DMS114 treated with DMSO at 0.1 percent for 48 hours (cell line): ENCODE data around the gene SNTA1.
"Not testable (repeated sequence)": the region's sequence is repeated elsewhere in the genome, so short reads cannot be mapped to it uniquely, and the experiment has no call there.

ENCODE experiments used
- DNase-seq: peaks from one replicate; lab custom pipeline; 2025; ENCODE audit not compliant: unreplicated experiment; lab: John Stamatoyannopoulos, UW

Gene SNTA1

DNA sequence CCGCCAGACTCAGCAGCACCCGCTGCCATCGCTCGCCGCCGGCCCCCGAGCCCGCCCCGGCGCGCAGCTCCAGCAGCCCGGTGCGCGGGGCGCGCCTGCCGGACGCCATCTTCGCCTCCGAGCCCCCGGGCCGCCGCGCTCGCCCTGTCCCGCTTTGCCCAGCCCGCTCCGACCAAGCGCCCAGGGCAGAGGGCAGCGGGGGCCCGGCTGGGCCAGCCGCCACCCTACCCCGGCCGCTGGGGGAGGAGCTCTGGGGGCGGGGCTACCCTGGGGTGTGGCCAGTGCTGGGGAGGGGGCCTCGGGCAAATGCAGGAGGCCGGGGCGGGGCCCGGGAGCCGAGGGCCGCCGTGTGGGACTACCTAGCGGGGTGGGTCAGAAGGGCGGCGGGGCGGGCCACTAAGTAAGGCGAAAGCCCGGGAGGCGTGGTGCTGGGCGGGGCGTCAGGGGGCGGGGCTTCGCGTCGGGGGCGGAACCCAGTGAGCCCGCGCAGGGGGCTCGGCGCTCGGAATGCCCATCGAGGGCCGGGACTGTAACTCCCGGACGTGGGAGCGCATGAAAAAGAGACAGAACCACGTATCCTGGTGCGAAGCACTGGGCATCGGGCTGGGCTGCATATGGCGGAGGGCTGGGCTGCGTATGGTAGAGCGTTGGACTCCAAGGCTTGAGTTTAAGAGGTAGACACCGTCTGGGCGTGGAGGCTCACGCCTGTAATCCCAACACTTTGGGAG, at the start of gene SNTA1:
Gene SNTA1 (minus strand): TSS at position 252 of the 728 bp plus-strand sequence. CDS start 143 bp downstream, at position 109.
- peak; percentile 27 for DNase-seq

DNA sequence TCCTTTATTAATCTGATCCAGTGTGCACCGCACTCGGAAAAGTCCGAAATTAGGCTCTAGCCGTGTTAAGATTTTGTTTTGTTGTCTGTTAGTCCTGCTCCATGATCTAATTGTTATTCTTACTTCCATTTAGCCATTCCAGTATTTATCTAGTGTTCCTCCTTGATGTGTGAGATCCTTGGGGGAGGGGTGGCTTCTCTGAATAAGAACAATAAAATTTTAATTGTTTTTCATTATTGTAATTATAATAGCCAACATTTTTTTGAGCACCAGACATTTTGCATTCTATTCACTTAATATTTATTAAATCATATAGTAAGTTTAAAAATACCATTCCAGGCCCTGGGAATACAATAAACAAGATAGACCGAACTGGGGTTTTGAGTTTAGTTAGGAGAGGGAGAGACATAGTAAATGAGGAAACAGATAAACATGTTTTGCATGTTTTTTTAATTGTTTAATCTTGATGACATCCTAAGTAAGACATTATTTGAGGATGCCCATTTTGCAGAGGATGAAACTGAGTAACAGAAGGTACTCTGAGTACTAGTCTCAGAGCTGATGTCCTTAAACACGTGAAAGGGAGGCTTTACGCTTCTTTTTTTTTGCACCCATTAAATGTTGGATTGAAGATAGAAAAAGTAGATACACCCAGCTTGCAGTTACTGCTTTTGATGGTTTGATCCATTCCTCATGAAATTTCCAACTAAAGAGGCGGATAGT, 47.5 kb upstream of the SNTA1 start:
- no peak for DNase-seq

DNA sequence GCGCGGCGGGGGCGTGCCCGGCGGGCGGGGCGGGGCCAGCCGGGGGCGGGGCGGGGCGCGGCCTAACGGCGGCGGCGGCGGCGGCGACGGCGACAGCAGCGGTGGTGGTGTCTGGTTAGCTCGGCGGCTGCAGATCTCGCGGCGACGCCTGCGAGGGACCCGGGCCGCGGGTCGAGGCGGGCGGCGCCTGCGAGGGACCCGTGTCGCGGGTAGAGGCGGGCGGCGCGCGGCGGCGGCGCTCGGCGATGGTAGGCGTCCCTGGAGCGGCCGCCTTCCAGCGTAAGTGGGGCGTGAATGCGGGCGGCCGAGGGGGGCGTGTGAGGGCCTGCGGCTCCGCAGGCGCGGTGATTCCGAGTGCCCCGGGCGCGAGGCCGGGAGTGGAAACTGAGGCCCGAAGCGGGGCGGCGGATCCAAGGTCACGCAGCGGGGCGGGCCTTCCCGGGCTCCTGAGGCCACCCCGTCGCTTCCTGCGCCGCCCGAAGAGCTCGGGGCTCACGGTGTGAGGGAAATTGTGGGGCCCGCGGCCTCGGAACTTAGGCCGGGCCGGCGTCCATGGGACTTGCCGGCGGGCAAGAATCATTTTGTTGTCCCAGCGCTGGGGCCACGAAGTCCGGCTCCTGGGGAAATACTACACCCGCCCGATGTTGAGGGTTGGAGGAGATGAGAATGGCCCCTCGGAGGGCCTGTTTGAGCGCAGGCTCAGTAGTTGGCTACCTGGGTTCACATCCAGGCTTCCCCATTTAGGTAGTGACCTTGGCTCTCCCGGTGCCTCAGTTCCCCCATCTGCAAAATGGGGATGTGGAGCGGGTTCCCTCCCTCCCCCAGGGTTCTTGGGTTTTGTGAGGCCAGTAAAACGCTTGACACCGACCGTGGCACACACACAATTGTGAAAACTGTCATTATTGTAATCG, 46.7 kb upstream of the SNTA1 start, which contains the start of gene CBFA2T2:
Gene CBFA2T2 (plus strand): TSS at position 74 of the 911 bp plus-strand sequence. CDS start 172 bp downstream, at position 246.
- DNase-seq: no peak

DNA sequence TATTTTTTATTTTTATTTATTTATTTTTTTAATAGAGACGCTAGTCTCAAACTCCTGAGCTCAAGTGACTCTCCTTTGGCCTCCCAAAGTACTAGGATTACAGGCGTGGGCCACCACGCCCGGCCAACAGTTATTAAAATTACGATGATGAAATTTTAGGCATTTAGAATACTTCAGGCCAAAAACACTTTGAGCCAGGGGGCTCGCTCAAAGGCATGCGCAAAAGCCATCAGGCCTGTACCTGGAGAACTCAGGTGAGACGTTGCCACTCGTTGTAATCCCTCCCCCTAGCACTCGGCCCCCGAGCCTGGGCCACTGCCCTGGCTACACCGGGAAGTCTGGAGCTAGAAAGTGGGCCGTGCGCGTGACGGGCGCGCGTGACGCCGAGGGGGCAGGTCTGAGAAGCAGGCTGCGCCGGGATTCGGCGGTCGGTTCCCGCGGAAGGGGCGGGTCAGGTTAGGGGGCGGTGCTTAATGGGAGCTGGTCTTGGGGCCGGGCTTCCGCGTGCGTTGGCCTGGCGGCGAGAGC, 46.0 kb upstream of the SNTA1 start:
- peak; percentile 87 for DNase-seq

DNA sequence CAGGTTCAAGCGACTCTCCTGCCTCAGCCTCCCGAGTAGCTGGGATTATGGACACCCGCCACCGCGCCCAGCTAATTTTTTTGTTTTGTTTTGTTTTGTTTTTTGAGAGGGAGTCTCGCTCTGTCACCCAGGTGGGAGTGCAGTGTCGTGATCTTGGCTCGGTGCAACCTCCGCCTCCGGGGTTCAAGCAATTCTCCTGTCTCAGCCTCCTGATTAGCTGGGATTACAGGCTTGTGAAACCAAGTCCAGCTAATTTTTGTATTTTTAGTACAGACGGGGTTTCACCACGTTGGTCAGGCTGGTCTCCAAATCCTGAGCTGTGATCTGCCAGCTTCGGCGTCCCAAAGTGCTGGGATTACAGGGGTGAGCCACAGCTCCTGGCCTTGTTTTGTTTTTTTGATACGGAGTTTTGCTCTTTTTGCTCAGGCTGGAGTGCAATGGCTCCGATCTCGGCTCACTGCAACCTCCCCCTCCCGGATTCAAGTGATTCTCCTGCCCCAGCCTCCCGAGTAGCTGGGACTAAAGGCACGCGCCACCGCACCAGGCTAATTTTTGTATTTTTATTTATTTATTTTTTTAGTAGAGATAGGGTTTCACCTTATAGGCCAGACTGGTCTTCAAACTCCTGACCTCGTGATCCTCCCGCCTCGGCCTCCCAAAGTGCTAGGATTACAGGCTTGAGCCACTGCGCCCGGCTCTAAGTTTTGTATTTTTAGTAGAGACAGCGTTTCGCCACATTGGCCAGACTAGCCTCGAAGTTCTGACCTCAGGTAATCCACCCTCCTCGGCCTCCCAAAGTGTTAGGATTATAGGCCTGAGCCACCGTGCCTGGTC, 45.3 kb upstream of the SNTA1 start:
- not testable (repeated sequence) for DNase-seq

DNA sequence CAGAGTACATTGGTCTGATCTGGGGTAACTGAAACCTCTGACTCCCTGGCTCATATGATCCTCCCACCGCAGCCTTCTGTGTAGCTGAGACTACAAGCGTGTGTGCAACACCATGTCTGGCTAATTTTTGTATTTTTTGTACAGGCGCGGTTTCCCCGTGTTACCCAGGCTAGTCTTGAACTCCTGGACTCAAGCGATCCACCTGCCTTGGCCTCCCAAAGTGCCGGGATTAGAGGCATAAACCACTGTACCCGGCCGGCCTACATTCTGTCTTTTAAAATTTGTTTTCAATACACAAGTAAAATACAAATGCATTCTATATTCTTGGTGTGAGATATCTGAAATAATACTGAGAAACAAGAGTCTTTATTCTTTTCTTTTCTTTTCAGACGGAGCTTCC, 44.6 kb upstream of the SNTA1 start:
- DNase-seq: no peak

DNA sequence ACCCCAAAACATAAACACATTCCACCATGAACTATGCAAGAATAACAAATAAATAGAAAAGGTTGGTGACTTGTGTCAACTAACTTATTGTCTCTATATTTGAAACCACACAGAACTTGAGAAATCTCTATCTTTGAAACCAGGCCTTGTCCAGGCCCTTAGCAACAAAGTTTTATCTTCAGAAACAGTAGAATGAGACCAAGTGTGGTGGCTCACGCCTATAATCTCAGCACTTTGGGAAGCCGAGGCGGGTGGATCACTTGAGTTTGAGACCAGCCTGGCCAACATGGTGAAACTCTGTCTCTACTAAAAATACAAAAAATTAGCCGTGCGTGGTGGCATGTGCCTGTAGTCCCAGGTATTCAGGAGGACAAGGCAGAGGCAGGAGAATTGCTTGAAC, 39.6 kb upstream of the SNTA1 start:
- not testable (repeated sequence) for DNase-seq

DNA sequence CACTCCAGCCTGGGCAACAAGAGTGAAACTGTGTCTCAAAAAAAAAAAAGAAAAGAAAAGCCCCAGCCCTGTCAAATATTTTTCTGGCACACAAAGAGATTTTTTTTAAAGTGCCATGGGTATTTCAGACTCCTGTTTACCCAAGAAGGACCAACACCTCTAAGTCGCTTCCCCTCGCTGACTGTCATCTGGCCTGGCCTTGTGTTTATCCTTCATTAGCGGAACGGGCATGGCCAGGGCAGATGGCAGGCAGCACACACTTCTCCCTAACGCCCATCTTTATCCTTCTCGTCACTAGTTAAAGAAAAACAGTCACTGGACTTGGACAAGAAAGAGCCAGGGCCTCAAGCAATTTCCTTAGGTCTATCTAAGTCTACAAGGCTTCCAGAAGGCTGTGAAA, 39.0 kb upstream of the SNTA1 start:
- no peak for DNase-seq

DNA sequence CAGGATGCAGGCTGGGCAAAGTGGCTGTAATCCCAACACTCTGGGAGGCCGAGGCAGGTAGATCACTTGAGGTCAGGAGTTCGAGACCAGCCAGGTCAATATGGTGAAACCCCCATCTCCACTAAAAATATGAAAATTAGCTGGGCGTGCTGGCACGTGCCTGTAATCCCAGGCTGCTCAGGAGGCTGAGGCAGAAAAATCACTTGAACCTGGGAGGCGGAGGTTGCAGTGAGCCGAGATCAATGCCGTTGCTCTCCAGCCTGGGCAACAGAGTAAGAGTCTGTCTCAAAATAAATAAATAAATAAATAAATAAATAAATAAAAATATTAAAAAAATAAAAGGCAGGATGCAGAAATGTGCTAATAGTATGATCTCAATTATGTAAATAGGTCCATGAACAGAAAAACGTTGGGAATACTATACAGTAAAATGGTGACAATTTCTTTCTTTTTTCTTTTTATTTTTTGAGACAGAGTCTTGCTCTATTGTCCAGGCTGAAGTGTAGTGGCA, 37.9 kb upstream of the SNTA1 start:
- no peak for DNase-seq

DNA sequence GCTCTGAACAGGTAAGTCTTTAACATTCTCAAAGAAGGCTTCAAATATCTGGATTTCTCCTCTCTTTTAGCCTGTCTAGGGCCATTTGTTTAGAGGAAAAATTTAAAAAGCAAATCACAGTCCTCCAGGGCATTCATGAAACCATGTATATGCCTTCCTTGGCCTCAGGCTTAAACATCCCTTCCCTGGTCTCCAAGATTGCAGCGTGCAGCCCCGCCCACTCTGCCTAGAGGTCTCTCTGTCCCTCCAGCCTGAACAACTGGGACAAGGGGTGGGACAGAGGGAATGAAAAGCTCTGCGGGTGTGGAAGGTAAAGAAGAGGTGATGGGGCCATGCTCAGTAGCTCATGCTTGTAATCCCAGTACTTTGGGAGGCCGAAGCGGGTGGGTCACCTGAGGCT, 36.5 kb upstream of the SNTA1 start:
- no peak for DNase-seq

DNA sequence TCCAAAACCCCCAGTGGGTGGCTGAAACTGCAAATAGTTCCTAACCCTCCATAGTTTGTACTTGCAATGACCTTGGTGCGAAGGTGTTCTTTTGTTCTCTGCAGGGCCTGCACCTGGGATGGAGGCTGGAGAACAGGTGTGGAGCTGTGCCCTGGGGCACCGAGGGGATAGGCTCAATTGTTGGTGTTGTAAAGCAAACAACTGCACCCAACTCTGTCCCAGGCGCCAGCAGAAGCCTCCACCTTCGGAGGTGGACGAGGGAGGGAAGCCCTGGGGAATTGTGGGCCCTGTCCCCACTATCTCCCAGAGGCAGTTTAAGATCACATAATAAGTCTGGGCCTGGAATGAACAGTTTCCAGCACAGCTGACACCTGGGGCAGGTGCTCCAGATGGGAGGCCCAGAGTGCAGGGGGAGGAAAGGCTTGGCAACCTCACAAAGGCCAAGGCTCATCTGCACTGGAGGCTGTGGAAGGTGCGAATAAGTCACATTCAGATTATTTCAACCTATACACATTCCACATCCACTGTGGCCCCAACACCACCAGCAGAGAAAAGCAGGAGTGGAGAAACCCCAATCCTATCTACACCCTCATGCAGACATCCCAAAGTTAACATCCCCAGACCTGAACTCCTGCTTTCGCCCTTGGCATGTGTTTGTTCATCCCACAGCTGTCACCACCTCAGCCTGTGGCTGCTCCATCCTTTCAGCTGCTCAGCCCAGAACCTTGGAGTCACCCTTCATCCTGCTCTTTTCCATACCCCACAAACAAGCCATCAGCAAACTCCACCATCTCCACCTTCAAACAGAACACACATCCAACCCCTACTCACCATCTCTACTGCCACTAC, 34.0 kb upstream of the SNTA1 start:
- no peak for DNase-seq

DNA sequence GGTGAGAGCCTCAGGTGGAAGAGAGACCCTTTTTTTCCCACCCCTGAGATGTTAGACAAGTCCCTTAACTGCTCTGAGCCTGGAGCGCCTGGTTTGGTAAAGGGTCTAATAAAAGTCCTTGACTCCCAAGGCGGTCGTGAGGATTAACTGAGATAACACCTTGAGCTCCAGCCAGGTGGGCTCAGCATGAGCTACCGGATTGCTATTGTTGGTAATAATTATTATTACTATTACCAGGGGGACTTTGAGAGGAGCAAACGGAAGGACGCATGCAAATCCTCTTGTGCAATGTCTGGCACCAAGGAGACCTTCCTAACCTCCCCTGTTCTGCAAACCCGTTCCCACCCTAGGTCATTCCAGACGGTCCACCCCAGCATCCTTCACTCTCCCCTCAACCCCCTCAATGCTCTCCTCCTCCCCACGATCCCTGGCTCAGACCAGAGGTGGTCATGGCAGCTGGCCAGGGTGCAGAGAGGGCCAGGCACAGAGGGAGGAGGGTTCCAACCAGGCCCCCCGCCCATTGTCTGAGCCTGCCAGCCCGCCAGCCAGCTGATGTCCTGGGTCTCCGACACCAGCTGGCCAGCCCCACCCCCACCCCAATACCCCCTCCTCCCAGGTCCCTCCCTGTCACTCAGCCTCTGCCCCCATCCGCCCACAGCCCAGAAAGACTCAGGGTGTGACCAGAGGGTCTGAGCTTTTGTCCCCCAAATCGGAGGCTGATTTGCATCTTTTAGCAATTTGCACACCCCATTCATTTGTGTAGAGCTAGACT, 32.0 kb upstream of the SNTA1 start:
- no peak for DNase-seq

DNA sequence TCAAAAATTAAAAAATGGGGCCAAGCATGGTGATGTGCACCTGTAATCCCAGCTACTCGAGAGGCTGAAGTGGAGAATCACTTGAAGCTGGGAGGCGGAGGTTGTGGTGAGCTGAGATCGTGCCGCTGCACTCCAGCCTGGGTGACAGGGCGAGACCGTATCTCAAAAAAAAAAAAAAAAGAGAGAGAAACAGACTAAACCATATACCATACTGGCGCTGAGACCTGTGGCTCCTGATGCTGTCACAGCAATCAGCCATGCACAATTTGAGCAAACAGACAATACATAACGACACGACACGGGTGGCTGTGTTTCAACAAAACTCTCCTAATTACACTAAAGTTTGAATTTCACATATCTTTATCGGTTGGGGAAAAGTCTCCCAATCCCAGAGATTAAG, 31.4 kb upstream of the SNTA1 start:
- no peak for DNase-seq

DNA sequence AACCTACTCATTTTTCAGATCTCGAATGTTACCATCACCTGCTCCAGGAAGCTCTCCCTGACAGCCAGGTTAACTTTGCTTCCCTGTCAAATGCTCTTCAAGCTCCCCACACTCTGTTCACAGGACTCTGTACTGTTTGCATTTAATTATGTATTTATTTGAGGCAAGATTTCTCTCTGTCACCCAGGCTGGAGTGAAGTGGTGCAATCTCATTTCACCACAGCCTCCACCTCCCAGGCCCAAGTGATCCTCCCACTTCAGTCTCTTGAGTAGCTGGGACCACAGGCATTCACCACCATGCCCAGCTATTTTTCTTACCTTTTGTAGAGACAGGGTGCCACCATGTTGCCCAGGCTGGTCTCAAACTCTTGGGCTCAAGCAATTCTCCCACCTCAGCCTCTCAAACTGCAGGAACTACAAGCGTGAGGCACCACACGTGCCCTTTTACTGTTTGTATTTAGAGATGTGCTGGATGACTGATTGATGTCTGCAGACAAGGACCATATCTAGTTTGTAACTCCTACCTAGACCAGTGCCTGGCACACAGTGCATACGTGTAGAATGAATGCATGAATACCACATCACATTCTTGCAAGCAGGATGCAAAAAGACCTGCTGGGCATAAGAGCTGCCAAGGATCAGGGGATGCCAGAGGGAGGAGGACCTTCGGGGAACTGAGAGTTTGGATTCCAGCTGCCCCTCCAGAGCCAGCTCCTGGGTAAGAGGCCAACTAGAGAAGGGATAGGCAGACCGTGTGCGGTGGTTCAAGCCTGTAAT, 30.7 kb upstream of the SNTA1 start:
- no peak for DNase-seq

DNA sequence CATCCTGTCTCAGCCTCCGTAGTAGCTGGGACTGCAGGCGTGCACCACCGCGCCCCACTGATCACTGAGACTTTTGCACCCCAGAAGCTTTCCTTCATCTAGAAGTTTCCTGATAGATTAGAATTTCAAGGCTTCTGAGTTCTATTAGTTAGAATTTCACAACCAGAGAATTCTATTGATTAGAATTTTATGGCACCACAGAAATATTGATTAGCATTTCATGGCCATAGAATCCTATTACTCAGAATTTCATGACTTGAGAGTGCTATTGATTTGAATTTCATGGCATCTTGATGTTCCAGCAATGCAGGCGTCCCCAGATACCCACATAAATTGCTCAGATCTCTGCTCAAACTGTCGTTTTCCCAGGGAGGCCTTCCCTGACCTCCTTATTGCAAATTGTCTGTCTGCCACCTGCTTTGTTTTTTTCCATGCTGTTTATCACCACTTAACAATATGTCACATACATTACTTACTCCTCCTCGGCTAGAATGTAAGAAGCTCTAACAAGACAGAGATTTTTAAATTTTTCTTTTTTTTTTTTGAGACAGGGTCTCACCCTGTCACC, 29.4 kb upstream of the SNTA1 start:
- DNase-seq: no peak

DNA sequence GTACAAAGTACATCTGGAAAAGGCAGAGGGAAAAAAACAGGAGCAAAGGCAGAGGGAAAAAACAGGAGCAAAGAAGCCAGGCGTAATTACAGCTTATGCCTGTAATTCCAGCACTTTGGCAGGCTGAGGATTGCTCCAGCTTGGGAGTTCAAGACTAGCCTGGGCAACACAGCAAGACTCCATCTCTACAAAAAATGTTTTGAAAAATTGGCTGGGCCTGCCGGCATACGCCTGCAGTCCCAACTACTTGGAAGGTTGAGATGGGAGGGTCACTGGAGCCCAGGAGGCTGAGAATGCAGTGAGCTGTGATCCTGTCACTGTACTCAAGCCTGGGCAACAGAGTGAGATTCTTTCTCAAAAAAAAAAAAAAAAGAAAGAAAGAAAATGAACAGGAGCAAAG, 27.3 kb upstream of the SNTA1 start:
- no peak for DNase-seq

DNA sequence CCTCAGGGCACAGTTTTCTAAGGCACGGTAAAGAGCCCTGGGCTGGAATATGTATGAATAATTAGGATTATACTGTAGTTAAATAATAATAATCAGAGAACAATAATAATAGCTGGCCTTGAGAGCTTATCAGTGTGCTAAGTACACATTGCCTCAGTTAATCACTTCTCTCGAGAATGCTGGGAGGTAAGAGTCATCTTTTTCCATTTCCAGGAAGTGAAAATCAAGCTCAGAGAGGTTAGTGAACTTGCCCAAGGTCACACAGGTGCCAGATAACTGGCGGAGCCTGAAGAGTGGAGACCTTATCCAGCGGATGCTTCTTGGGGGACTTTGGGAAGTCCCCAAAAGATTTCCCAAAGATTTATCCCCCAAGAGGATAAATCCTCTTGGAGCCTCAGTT, 26.9 kb upstream of the SNTA1 start:
- no peak for DNase-seq
